ENCODE results near the gene HK2.
"Not testable (repeated sequence)": the region's sequence is repeated elsewhere in the genome, so short reads cannot be mapped to it uniquely, and the experiment has no call there.

HK2 gene

GRCh38 chr2:74890711-74891110 lies 56.8 kb downstream of the HK2 start:
- no peak overlapping the region for H3K27ac ChIP-seq
- H3K4me3 ChIP-seq (IDR thresholded peaks at IDR 0.05; ENCODE audit: insufficient read depth, low read depth, low read length) = no peak overlapping the region
- H3K9ac ChIP-seq = no peak overlapping the region
- no peaks in the 10 kb centered on the region for H3K27me3 ChIP-seq (ENCODE audit: insufficient read depth, low read depth)
- no peak overlapping the region for H3K4me2 ChIP-seq
- no peak for TF ChIP-seq CTCF (conservative IDR thresholded peaks at IDR 0.05; ENCODE audit: low read depth, low read length)
- no peaks in the 10 kb centered on the region for H3K79me2 ChIP-seq (ENCODE audit: insufficient read depth, low read depth)
- no peaks in the 10 kb centered on the region for H4K20me1 ChIP-seq (ENCODE audit: insufficient read depth)
- no peak overlapping the region for H2AFZ ChIP-seq (ENCODE audit: low read depth)
- H3K4me1 ChIP-seq (ENCODE audit: low read depth, poor library complexity, severe bottlenecking) = no peaks in the 10 kb centered on the region
- H3K36me3 ChIP-seq (ENCODE audit: insufficient read depth) = no peaks in the 10 kb centered on the region; the same call in 1 of the 2 replicates

- H3K79me2 ChIP-seq (ENCODE audit: insufficient read depth, low read depth) = no peaks in the 10 kb centered on the region
- no peak overlapping the region for H3K27ac ChIP-seq
- H3K27me3 ChIP-seq (ENCODE audit: insufficient read depth, low read depth) = no peaks in the 10 kb centered on the region
- no peaks in the 10 kb centered on the region for H3K4me1 ChIP-seq (ENCODE audit: low read depth, poor library complexity, severe bottlenecking)
- H2AFZ ChIP-seq (ENCODE audit: low read depth) = no peak overlapping the region
- H3K36me3 ChIP-seq (ENCODE audit: insufficient read depth) = no peaks in the 10 kb centered on the region; the same call in 1 of the 2 replicates
- H3K4me2 ChIP-seq = no peak overlapping the region
- H3K9ac ChIP-seq = no peak overlapping the region
- H3K4me3 ChIP-seq (IDR thresholded peaks at IDR 0.05; ENCODE audit: insufficient read depth, low read depth, low read length) = no peak overlapping the region
- no peaks in the 10 kb centered on the region for H4K20me1 ChIP-seq (ENCODE audit: insufficient read depth)
- TF ChIP-seq CTCF (conservative IDR thresholded peaks at IDR 0.05; ENCODE audit: low read depth, low read length) = no peak
Observed at GRCh38 chr2:74891136-74891764, 57.3 kb downstream of the HK2 start.

GRCh38 chr2:74891816-74892215 lies 57.9 kb downstream of the HK2 start:
- not testable (repeated sequence) for H4K20me1 ChIP-seq (ENCODE audit: insufficient read depth); H3K36me3 ChIP-seq (ENCODE audit: insufficient read depth); H3K27me3 ChIP-seq (ENCODE audit: insufficient read depth, low read depth); H3K4me2 ChIP-seq; H2AFZ ChIP-seq (ENCODE audit: low read depth); H3K27ac ChIP-seq; H3K79me2 ChIP-seq (ENCODE audit: insufficient read depth, low read depth); H3K9ac ChIP-seq; H3K4me3 ChIP-seq (IDR thresholded peaks at IDR 0.05; ENCODE audit: insufficient read depth, low read depth, low read length); H3K4me1 ChIP-seq (ENCODE audit: low read depth, poor library complexity, severe bottlenecking)

GRCh38 chr2:74892609-74893008 lies 58.7 kb downstream of the HK2 start:
- Histone ChIP-seq H3K36me3 (ENCODE audit: insufficient read depth) (no peaks in the 10 kb centered on the region; the same call in 1 of the 2 replicates), H3K4me1 (ENCODE audit: low read depth, poor library complexity, severe bottlenecking) (no peaks in the 10 kb centered on the region), H3K27me3 (ENCODE audit: insufficient read depth, low read depth) (no peaks in the 10 kb centered on the region), H2AFZ (ENCODE audit: low read depth) (no peak overlapping the region), H3K4me3 (IDR thresholded peaks at IDR 0.05; ENCODE audit: insufficient read depth, low read depth, low read length) (no peak overlapping the region), H3K4me2 (no peak overlapping the region), H4K20me1 (ENCODE audit: insufficient read depth) (no peaks in the 10 kb centered on the region), H3K9ac (no peak overlapping the region), H3K27ac (no peak overlapping the region), H3K79me2 (ENCODE audit: insufficient read depth, low read depth) (no peaks in the 10 kb centered on the region)
- TF ChIP-seq CTCF (conservative IDR thresholded peaks at IDR 0.05; ENCODE audit: low read depth, low read length) = no peak

- no peaks in the 10 kb centered on the region for H3K27me3 ChIP-seq (ENCODE audit: insufficient read depth, low read depth)
- no peaks in the 10 kb centered on the region for H3K79me2 ChIP-seq (ENCODE audit: insufficient read depth, low read depth)
- no peak overlapping the region for H3K9ac ChIP-seq
- no peaks in the 10 kb centered on the region for H4K20me1 ChIP-seq (ENCODE audit: insufficient read depth)
- no peak overlapping the region for H3K4me3 ChIP-seq (IDR thresholded peaks at IDR 0.05; ENCODE audit: insufficient read depth, low read depth, low read length)
- no peak overlapping the region for H3K27ac ChIP-seq
- H3K36me3 ChIP-seq (ENCODE audit: insufficient read depth) = no peaks in the 10 kb centered on the region; the same call in 1 of the 2 replicates
- H3K4me2 ChIP-seq = no peak overlapping the region
- H3K4me1 ChIP-seq (ENCODE audit: low read depth, poor library complexity, severe bottlenecking) = no peaks in the 10 kb centered on the region
- no peak overlapping the region for H2AFZ ChIP-seq (ENCODE audit: low read depth)
- no peak for TF ChIP-seq CTCF (conservative IDR thresholded peaks at IDR 0.05; ENCODE audit: low read depth, low read length)
Observed at GRCh38 chr2:74893332-74893731, 59.4 kb downstream of the HK2 start.
